Measurements from ENCODE around the gene PRSS21.

- TF ChIP-seq, protein P1, sequence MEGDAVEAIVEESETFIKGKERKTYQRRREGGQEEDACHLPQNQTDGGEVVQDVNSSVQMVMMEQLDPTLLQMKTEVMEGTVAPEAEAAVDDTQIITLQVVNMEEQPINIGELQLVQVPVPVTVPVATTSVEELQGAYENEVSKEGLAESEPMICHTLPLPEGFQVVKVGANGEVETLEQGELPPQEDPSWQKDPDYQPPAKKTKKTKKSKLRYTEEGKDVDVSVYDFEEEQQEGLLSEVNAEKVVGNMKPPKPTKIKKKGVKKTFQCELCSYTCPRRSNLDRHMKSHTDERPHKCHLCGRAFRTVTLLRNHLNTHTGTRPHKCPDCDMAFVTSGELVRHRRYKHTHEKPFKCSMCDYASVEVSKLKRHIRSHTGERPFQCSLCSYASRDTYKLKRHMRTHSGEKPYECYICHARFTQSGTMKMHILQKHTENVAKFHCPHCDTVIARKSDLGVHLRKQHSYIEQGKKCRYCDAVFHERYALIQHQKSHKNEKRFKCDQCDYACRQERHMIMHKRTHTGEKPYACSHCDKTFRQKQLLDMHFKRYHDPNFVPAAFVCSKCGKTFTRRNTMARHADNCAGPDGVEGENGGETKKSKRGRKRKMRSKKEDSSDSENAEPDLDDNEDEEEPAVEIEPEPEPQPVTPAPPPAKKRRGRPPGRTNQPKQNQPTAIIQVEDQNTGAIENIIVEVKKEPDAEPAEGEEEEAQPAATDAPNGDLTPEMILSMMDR (conservative IDR thresholded peaks at IDR 0.05; ENCODE audit: low read length): no peak
- TF ChIP-seq EZH2phosphoT487 (IDR thresholded peaks at IDR 0.05; ENCODE audit: borderline replicate concordance, low read depth, low read length): no peak
These were observed 43.7 kb upstream of the PRSS21 start for GRCh38 chr16:2773188-2773968.
